ENCODE data around the gene ZNF248.
"Not testable (repeated sequence)": the region's sequence is repeated elsewhere in the genome, so short reads cannot be mapped to it uniquely, and the experiment has no call there.

ZNF248 gene

DNA sequence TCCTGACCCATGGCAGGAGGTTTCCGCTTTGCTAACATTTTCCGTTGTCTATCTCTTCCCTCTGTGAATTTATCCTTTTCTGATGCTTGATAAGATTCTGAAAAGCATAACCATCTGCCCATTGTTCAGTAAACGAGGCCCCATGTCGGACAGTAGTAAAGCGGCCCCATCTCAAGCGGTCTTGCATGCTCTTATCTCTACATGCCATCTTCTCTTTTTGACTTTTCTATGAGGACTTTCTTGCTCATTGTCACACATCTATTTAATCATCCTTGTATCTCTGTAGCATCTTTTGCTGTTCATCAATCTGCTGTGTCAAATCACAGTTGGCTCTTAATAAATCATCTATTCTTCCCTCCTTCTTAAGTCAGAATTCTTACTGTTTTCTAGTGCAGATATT is 37.6 kb downstream of the ZNF248 start:
- DNase-seq, result no peak

GRCh38 chr10:37816290-37816689 is 41.1 kb downstream of the ZNF248 start:
- no peak for DNase-seq

DNA sequence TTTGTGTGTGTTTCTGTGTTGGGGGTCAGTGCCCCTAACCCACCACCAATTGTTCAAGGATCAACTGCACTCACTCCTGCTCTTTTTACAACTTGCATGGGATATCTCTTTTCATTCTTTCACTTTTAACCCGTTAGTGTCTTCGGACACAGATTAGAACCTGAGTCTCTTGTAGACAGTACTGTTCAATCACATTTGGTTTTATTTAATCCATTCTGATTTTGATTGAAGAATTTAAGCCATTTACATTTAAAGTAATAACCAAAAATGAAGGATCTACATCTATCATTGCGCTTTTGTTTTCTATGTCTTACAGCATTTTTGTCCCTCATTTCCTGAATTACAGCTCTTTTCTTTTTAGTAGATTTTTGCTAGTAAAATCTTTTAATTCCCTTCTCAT is 43.6 kb downstream of the ZNF248 start:
- DNase-seq, result no peak

DNA sequence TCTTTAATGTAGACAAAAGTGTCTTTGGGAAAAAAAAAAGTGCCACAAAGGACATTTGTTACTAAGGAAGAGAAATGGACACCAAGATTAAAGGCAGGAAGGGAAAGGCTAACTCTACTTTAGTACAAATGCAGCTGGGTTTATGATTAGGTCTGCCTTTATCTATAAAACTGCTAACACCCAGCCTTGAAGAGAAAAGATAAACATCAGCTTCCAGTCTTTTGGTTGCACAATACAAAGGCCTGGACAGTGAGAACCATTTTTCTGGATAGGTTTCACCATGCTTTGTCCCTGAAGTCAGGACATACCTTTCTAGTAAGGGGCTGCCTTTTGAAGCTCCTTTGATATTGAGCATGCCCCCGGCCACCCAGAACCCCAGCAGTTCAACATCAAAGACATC is 45.1 kb downstream of the ZNF248 start:
- DNase-seq, result no peak

- no peak for DNase-seq
Measured at GRCh38 chr10:37803269-37803668, 54.1 kb downstream of the ZNF248 start.

DNA sequence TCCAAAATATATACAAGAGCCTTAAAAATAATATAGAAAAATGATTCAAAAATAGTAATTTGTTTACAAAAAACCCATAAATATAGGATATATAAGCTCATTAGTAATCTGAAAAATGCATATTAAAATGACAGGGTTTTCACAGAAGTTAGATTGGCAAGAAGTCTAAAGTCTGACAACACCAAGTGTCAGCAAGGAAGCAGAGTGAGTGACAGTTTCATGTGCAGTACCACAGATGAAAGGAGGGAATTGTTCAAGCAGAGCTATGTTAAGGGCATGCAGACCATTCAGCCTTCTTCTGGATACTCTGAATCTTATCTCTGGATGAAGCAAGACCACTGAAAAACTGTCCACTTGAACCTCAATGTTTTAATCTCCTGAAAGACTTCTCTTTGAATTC is 55.9 kb downstream of the ZNF248 start:
- no peak for DNase-seq

DNA sequence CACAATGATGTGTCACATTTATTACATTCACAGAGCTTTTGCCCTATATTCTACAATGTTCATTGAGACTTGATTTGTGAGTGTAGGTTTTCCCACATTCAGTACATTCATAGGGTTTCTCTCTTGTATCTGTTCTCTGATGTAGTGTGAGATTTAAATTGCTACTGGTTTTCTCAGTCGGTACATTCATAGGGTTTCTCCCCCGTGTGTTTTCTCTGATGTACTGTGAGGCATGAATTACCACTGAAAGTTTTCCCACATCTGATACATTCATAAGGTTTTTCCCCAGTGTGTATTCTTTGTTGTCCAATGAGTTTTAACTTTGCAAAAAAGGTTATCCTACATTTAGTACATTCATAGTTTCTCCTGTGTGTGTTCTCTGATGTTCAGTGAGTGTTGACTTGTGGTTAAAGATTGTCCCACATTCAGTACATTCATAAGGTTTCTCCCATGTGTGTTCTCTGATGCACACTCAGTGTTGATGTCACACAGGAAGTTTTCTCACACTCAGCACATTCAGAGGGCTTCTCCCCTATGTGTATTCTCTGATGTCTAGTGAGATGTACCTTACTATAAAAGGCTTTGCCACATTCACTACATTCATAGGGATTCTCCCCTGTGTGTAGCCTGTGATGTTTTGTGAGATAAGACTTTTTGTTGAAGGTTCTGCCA is 63.0 kb downstream of the ZNF248 start:
- DNase-seq, result no peak

DNA sequence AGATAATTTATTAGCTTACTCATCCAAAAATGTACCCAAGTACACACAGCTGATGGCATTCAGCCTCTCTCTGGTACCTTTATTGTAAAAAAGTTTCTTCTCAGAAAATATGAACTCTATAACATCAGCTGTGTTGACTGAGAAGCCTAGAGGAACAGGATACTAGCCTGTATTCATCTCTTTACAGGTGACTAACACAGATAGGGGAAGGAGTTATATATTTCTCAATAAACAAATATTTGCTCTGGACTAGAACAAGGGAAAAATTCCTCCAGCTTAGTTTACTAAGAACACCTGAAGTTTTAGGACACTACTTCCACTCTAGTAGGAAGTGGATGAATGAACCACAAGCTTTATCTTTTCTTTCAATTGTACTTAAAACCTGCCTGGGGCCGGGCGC is 67.8 kb downstream of the ZNF248 start:
- no peak for DNase-seq

DNA sequence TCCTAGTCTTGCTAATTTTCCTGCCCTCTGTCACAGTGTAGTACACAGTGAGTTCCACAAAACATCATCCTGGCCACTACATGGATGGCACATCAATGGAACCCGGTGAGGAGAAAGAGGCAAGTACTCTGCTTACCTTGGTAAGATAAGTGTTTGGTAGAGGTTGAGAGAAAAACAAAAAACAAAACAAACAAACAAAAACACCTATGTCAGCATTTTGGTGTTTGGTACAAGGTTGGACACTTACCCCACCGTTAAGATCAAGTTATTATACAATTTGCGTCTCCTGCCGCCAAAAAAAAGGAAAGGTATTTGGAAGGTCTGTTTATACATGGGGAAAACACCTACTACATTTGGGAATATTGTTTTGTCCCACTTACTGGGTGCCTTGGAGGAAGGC is 72.7 kb downstream of the ZNF248 start:
- no peak for DNase-seq

GRCh38 chr10:37780536-37780935 is 76.9 kb downstream of the ZNF248 start:
- DNase-seq, result no peak

DNA sequence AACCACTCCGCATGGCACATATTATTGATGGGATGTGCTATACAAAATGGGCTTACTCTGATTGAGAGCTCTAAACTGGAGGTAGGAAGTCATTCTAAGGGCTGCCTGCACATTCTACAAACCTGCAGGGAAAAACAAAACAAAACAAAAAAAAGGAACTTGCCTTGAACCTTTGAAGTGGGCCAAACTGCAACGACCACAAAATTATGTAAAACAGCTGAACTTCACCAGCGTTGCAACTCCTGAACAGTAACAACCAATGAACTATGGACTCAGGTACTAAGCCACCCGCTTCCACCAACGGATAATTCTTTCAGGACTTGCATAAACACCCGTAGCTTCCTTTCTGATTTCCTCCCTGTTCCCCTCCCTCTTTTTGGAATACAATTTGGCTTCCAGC is 80.4 kb downstream of the ZNF248 start:
- DNase-seq, result no peak

GRCh38 chr10:37775612-37776011 is 81.8 kb downstream of the ZNF248 start:
- no peak for DNase-seq

DNA sequence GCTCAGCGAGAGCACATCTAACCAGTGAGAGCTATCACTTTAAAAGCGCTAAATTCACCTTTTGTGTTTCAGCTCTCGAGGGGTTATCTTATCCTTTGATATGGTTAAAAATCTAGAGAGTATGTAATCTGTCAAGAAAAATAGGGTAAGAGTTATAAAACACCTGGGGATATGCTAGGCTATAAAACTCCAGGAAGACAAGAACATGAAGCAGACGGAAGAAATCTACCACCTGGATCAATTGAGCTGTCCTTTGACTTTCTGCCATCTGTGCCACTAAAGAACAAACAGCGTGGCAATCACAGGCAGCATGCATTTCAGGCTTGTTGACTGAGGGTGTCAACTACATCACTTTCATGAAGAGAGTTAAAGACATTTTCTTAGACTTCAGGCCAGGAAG is 83.1 kb downstream of the ZNF248 start:
- peak; percentile 1 for DNase-seq

DNA sequence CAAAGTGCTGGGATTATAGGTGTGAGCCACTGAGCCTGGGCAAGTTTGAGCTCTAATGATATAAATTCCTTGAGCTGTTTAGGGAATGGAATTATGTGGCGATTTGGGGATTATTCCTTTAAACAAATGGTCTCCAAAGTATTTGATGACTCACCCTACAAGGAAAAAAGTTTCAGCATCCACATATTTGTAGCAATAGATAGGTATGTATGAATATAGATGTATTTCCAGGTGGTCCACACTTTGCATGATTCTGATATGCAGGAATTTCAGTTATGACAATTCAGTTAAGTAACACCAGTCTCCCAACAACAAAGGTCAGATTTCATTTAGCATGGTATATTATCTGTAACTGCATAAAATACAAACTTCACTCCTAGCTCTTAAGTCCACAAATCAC is 92.2 kb downstream of the ZNF248 start:
- no peak for DNase-seq

GRCh38 chr10:37763132-37763531 is 94.3 kb downstream of the ZNF248 start:
- DNase-seq, result no peak

DNA sequence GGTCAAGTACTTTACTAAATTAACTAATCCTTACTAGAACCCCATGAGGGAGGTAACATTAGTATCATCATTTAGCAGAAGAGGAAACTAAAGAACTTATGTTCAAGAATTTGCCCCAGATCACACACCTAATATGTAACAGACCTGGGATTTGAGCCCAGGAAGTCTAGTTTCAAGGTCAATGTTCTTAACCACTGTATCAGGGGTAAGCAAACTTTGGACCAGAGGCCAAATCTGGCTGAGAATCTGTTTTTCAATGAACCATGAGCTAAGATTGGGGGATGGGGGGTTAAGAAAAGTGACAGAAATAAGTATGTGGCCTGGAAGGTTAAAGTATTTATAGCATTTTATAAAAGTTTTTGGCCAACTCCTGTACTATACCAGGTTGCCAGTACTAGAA is 95.1 kb downstream of the ZNF248 start:
- DNase-seq, result no peak

DNA sequence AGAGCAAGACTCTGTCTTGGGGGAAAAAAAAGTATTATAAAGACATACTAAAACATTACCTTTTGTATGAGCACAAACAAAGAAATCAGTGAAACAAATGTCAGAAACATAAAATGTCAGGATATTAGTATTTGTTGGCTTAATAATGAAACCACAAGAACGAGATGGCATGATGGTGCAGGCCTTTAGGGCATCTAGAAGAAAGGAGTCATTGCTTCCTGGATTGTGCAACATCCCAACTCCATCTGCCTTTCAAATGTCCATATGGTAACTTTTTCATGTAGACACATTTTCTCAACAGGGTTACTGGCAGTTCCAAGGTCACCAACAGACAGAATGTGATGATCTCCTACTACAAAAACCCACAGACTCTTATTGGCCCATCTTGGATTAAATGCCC is 96.6 kb downstream of the ZNF248 start:
- no peak for DNase-seq

DNA sequence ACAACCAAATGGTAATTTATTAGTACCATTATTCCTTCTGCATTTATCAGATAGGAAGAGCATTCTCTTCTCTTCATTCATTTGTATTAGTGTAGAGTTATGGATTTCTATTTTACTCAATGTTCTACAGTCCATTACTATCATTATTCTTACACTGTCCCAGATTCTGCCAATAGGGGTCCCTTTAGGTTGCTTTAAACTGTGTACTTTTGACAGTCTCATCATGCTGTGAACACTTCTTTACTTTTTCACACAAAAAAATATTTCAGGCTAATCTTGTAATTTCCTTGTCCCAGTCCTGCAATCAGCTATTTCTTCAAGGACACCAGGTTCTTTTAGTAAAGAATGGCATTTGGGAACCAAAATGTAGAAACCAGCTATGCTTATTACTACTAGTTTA is 99.3 kb downstream of the ZNF248 start:
- DNase-seq, result no peak

DNA sequence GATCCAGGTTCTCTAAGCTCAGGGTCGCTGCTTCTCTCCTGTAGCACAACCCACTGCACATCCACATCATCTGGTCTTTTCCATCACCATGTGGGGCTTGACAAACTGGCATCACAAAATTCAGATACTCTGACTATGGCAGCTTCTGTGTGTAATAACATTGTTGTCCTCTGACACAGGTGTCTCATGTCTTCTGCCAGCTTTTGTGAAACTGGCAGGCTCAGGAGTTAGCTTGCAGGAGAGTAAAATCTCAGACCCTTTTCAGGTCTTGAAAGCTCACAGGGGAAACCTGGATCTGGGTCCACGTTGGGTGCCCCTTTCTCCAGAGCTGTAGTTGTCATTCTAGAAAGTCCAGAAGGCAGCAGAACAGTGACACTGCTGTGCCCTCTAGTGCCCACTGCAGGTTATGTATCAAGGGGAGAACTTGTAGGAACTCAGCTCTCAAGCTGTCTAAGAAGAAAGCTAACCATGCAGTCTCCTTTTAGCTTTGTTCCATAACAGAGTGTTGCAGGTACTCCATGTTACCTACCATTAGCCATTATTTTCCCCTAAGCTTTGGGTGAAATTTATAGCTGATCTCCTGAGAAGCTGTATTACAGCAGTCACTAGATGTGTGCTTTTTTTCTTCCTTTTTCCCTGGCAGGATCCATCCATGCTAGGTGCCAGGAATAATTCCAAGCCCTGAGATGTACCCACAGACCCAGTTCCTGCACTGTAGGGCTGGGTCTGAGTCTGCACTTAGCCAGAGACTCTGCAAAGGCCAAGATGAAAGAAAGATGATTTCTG is 102.7 kb downstream of the ZNF248 start:
- peak; percentile 4 for DNase-seq

- DNase-seq, result no peak
Measured at GRCh38 chr10:37752334-37752875, 105.0 kb downstream of the ZNF248 start.

GRCh38 chr10:37748170-37748569 is 109.2 kb downstream of the ZNF248 start:
- no peak for DNase-seq

GRCh38 chr10:37747081-37747480 is 110.3 kb downstream of the ZNF248 start:
- DNase-seq, result no peak

- DNase-seq, result no peak
Measured at GRCh38 chr10:37741831-37742230, 115.6 kb downstream of the ZNF248 start.

DNA sequence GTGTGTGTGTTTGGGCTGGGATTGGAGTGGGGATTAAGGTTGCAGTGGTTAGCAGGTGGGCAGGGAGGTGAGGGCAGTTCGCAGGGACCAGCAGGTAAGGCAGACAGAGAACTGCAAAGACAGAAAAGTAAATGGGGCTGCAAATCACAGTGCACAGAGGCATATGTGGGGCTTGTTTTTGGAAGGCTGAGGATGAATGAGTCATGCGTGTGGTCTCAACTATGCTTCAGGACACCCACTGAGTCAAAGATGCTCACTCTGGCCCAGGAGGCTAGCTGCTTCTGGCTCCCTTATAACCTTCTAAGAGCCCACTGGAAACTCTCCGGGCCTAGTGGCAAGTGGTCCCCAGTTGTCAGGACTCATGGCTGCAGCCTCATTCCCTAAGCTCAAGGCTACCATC is 118.2 kb downstream of the ZNF248 start:
- DNase-seq, result no peak

DNA sequence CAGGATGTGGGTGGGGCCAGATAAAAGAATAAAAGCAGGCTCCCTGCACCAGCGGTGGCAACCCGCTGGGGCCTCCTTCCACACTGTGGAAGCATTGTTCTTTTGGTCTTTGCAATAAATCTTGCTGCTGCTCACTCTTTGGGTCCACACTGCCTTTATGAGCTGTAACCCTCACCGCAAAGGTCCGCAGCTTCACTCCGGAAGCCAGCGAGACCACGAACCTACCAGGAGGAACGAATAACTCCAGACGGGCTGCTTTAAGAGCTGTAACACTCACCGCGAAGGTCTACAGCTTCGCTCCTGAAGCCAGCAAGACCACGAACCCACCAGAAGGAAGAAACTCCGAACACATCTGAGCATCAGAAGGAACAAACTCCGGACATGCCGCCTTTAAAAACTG is 119.2 kb downstream of the ZNF248 start:
- not testable (repeated sequence) for DNase-seq
